HepG2 (cell line): ENCODE data around the gene TEC. TPM values are rescaled to one million over a fixed set of nuclear protein-coding genes. Genes with fewer than 3 reads are reported as not detected.

Experiments used
- ATAC-seq: fragments of 200-7000 bp; cut with Tn5 transposase; 3 replicates; pipeline ENCODE4 v1.9.1; 2020; ENCODE audit warnings: mild to moderate bottlenecking, moderate library complexity
- BruUV-seq: library from RNA; stranded (reverse); fragments of 400-500 nt; replicated peaks from 2 replicates; lab custom pipeline; 2021; lab: Mats Ljungman, UMichigan
- CTCF ChIA-PET: fragments of 300-600 bp; formaldehyde crosslinking; extraction: SDS; loops from one replicate; lab custom pipeline; 2021; ENCODE audit warnings: low total read pairs, inconsistent platforms, low intra/inter-chr PET ratio; lab: Yijun Ruan, JAX
- POLR2A ChIA-PET: fragments of 350-600 bp; sonication (Branson Sonifier 250); formaldehyde crosslinking; loops from one replicate; lab custom pipeline; 2020; ENCODE audit warnings: antibody characterized with exemption, inconsistent platforms; lab: Yijun Ruan, JAX
- DNase-seq: peaks from one replicate; pipeline ENCODE4 v3.0.0-alpha.2; 2015; ENCODE audit warnings: low spot score
- FAIRE-seq: peaks from 3 replicates; lab custom pipeline; 2011; peaks lifted over from hg19 to GRCh38; lab: Jason Lieb, UNC
- H2AFZ ChIP-seq: one replicate; pipeline ENCODE4 v1.6.1; 2011; ENCODE audit warnings: low read length, inconsistent platforms
- H3K27ac ChIP-seq: fragments of 300-600 bp; 3 replicates; pipeline ENCODE4 v1.8.0; 2011; ENCODE audit warnings: mixed run types, mild to moderate bottlenecking, mixed read lengths, low read length, inconsistent platforms; ENCODE audit not compliant: insufficient read depth; ENCODE audit errors: extremely low read length
- H3K27me3 ChIP-seq, 2 experiments: fragments of 200-600 bp in 1 of 2; 2 replicates in 1 of 2; 3 replicates in 1 of 2; pipeline versions ENCODE4 v1.6.0 to v1.8.0; 2011; ENCODE audit warnings: low read length in 2 of 2, mild to moderate bottlenecking in 2 of 2, moderate library complexity in 2 of 2, inconsistent platforms in 1 of 2; ENCODE audit not compliant: insufficient read depth in 2 of 2, control insufficient read depth in 1 of 2
- H3K36me3 ChIP-seq, 2 experiments: fragments of 200-600 bp in 1 of 2; replicated peaks in 1 of 2; 2 replicates in 1 of 2; 3 replicates in 1 of 2; pipeline versions ENCODE4 v1.5.1 to v1.8.0; 2011; ENCODE audit warnings: low read length in 2 of 2, inconsistent platforms in 1 of 2; ENCODE audit not compliant: insufficient read depth in 2 of 2, control insufficient read depth in 1 of 2
- H3K4me1 ChIP-seq: 2 replicates; pipeline ENCODE4 v1.5.1; 2012; ENCODE audit warnings: low read length, inconsistent platforms; ENCODE audit not compliant: insufficient read depth
- H3K4me2 ChIP-seq: 2 replicates; pipeline ENCODE4 v1.6.0; 2011; ENCODE audit warnings: low read depth, low read length, inconsistent platforms
- H3K4me3 ChIP-seq, 3 experiments: fragments of 200-600 bp in 1 of 3; sonication (generic), shearing (Covaris generic) in 1 of 3; replicated peaks in 1 of 3; 2 replicates each; pipeline ENCODE4 v1.5.1; 2011 to 2016; ENCODE audit warnings: low read length in 3 of 3, inconsistent platforms in 2 of 3, low read depth in 2 of 3, mild to moderate bottlenecking in 2 of 3, control low read depth in 1 of 3, mixed read lengths in 1 of 3; ENCODE audit not compliant: insufficient read depth in 1 of 3
- H3K79me2 ChIP-seq: one replicate; pipeline ENCODE4 v1.6.1; 2011; ENCODE audit warnings: low read length, inconsistent platforms; ENCODE audit not compliant: insufficient read depth
- H3K9ac ChIP-seq: 2 replicates; pipeline ENCODE4 v1.6.0; 2011; ENCODE audit warnings: mild to moderate bottlenecking, low read depth, low read length, inconsistent platforms; ENCODE audit not compliant: insufficient read depth
- H3K9me3 ChIP-seq: 2 replicates; pipeline ENCODE4 v1.5.1; 2012; ENCODE audit warnings: mild to moderate bottlenecking, low read length
- H4K20me1 ChIP-seq: 2 replicates; pipeline ENCODE4 v1.6.0; 2011; ENCODE audit warnings: inconsistent platforms, mild to moderate bottlenecking, low read length, moderate library complexity; ENCODE audit not compliant: insufficient read depth
- FOXC1 ChIP-seq: sonication (generic); formaldehyde crosslinking; IDR thresholded peaks from 2 replicates; pipeline ENCODE4 v1.8.0; 2022; ENCODE audit warnings: mild to moderate bottlenecking, missing genetic modification reagents, borderline replicate concordance
- MATR3 ChIP-seq: sonication (generic); formaldehyde crosslinking; IDR thresholded peaks from 2 replicates; pipeline ENCODE4 v1.4.0; 2020; ENCODE audit warnings: missing genetic modification reagents
- MTA1 ChIP-seq: sonication (generic); formaldehyde crosslinking; IDR thresholded peaks from 2 replicates; pipeline ENCODE4 v1.4.0; 2020; ENCODE audit warnings: missing genetic modification reagents, mild to moderate bottlenecking, borderline replicate concordance
- NFE2L1 ChIP-seq: sonication (generic); formaldehyde crosslinking; IDR thresholded peaks from 2 replicates; pipeline ENCODE4 v1.4.0; 2020; ENCODE audit warnings: missing genetic modification reagents, mild to moderate bottlenecking, borderline replicate concordance
- NR3C1 ChIP-seq: sonication (generic); formaldehyde crosslinking; IDR thresholded peaks from 2 replicates; pipeline ENCODE4 v1.4.0; 2020; ENCODE audit warnings: missing genetic modification reagents
- TAF15 ChIP-seq: fragments of 200-400 bp; formaldehyde crosslinking; IDR thresholded peaks from one replicate; pipeline ENCODE4 v1.6.1; 2018; ENCODE audit warnings: mild to moderate bottlenecking, low read depth, low read length; ENCODE audit not compliant: poor library complexity, severe bottlenecking
- TBX2 ChIP-seq: sonication (generic); formaldehyde crosslinking; IDR thresholded peaks from 2 replicates; pipeline ENCODE4 v1.5.0; 2020; ENCODE audit warnings: missing genetic modification reagents, mild to moderate bottlenecking, borderline replicate concordance
- ZFP41 ChIP-seq: sonication (generic); formaldehyde crosslinking; IDR thresholded peaks from 2 replicates; pipeline ENCODE4 v1.4.0; 2020; ENCODE audit warnings: mild to moderate bottlenecking, missing genetic modification reagents, borderline replicate concordance
- ZKSCAN1 ChIP-seq: fragments of 150-350 bp; IDR thresholded peaks from 2 replicates; pipeline ENCODE4 v1.6.1; 2014; ENCODE audit warnings: low read length
- ZNF562 ChIP-seq: sonication (generic); formaldehyde crosslinking; IDR thresholded peaks from 2 replicates; pipeline ENCODE4 v1.8.0; 2022; ENCODE audit warnings: missing genetic modification reagents, borderline replicate concordance
- ZUFSP ChIP-seq: sonication (generic); formaldehyde crosslinking; IDR thresholded peaks from 2 replicates; pipeline ENCODE4 v1.9.0; 2021; ENCODE audit warnings: missing genetic modification reagents, mild to moderate bottlenecking, borderline replicate concordance
- WGBS: methylation state at CpG from one replicate; pipeline ENCODE4 v1.1.6; 2017; ENCODE audit warnings: low lambda C conversion rate; 5-methylcytosine and 5-hydroxymethylcytosine counted together
- in situ Hi-C: cut with HindIII; loops from 2 replicates; pipeline ENCODE4 v1.10.0; 2017; ENCODE audit warnings: low pct_unique_long_range_greater_than_20kb; ENCODE audit not compliant: extremely low pct_ligation_motif_present
- intact Hi-C: fragments of 100-400 bp; cut with micrococcal nuclease; formaldehyde crosslinking; loops from one replicate; pipeline ENCODE4 v1.10.0; 2022; ENCODE audit not compliant: unreplicated experiment
- polyA plus RNA-seq, 8 experiments: library from polyadenylated mRNA; depleted of rRNA in 3 of 8; stranded (reverse) in 7 of 8; unstranded in 1 of 8; fragments of >200 nt; fragmentation: Illumina TruSeq in 4 of 8; extraction: Trizol in 4 of 8; gene quantifications; 2 replicates each; pipeline versions ENCODE4 v1.2.1 to v1.2.3, GENCODE V29; 2011 to 2016; ENCODE audit warnings: low read depth in 4 of 8, missing spikeins in 1 of 8, mixed read lengths in 1 of 8; ENCODE audit not compliant: insufficient read depth in 1 of 8
- total RNA-seq, 5 experiments: library from RNA; depleted of rRNA; stranded (reverse); fragments of >200 nt; fragmentation: Illumina TruSeq; extraction: Trizol; gene quantifications; 2 replicates each; pipeline ENCODE4 v1.2.3, GENCODE V29; 2016; ENCODE audit warnings: low read depth in 1 of 5
- TF ChIP-seq, protein P1 (sequence below): sonication (generic); formaldehyde crosslinking; IDR thresholded peaks from 2 replicates; pipeline ENCODE4 v1.4.0; 2020; ENCODE audit warnings: missing genetic modification reagents, mild to moderate bottlenecking, borderline replicate concordance
- TF ChIP-seq, protein P2 (sequence below): sonication (generic); formaldehyde crosslinking; IDR thresholded peaks from 2 replicates; pipeline ENCODE4 v1.4.0; 2020; ENCODE audit warnings: missing genetic modification reagents
- TF ChIP-seq, protein P3 (sequence below): fragments of 450-650 bp; IDR thresholded peaks from 2 replicates; pipeline ENCODE4 v1.6.1; 2017

TEC gene
- total and polyA plus RNA-seq, 2 of the 13 experiments (the other 11 are each of a cell fraction or from before 2014, with no cell fraction given): 0.05 to 0.20 TPM

- DNase-seq: no peak
- no peak overlapping the region for H3K4me3 ChIP-seq
- H3K9ac ChIP-seq: no peak overlapping the region
- POLR2A ChIA-PET: no interaction called here
- TF ChIP-seq, protein P1, sequence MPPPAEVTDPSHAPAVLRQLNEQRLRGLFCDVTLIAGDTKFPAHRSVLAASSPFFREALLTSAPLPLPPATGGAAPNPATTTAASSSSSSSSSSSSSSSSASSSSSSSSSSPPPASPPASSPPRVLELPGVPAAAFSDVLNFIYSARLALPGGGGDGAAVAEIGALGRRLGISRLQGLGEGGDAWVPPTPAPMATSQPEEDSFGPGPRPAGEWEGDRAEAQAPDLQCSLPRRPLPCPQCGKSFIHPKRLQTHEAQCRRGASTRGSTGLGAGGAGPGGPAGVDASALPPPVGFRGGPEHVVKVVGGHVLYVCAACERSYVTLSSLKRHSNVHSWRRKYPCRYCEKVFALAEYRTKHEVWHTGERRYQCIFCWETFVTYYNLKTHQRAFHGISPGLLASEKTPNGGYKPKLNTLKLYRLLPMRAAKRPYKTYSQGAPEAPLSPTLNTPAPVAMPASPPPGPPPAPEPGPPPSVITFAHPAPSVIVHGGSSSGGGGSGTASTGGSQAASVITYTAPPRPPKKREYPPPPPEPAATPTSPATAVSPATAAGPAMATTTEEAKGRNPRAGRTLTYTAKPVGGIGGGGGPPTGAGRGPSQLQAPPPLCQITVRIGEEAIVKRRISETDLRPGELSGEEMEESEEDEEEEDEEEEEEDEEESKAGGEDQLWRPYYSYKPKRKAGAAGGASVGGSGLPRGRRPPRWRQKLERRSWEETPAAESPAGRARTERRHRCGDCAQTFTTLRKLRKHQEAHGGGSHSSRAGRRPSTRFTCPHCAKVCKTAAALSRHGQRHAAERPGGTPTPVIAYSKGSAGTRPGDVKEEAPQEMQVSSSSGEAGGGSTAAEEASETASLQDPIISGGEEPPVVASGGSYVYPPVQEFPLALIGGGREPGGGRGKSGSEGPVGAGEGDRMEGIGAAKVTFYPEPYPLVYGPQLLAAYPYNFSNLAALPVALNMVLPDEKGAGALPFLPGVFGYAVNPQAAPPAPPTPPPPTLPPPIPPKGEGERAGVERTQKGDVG: no peak
- TF ChIP-seq, protein P2, sequence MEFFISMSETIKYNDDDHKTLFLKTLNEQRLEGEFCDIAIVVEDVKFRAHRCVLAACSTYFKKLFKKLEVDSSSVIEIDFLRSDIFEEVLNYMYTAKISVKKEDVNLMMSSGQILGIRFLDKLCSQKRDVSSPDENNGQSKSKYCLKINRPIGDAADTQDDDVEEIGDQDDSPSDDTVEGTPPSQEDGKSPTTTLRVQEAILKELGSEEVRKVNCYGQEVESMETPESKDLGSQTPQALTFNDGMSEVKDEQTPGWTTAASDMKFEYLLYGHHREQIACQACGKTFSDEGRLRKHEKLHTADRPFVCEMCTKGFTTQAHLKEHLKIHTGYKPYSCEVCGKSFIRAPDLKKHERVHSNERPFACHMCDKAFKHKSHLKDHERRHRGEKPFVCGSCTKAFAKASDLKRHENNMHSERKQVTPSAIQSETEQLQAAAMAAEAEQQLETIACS (CRISPR knock-in tag): no peak
- TF ChIP-seq MTA1 (CRISPR knock-in tag) (no peak), MATR3 (no peak), NR3C1 (CRISPR knock-in tag) (no peak), ZUFSP (no peak), TBX2 (CRISPR knock-in tag) (no peak), ZKSCAN1 (no peak), ZNF562 (CRISPR knock-in tag) (no peak), ZFP41 (CRISPR knock-in tag) (no peak), TAF15 (no peak), NFE2L1 (CRISPR knock-in tag) (no peak), FOXC1 (CRISPR knock-in tag) (no peak)
- TF ChIP-seq, protein P3, sequence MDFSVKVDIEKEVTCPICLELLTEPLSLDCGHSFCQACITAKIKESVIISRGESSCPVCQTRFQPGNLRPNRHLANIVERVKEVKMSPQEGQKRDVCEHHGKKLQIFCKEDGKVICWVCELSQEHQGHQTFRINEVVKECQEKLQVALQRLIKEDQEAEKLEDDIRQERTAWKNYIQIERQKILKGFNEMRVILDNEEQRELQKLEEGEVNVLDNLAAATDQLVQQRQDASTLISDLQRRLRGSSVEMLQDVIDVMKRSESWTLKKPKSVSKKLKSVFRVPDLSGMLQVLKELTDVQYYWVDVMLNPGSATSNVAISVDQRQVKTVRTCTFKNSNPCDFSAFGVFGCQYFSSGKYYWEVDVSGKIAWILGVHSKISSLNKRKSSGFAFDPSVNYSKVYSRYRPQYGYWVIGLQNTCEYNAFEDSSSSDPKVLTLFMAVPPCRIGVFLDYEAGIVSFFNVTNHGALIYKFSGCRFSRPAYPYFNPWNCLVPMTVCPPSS: no peak
- TF ChIP-seq, all 625 proteins: peak for 0
- no peak overlapping the region for H3K27ac ChIP-seq
- intact Hi-C loops: no loop called here
- no peak for FAIRE-seq
- H3K4me2 ChIP-seq: no peak overlapping the region
- CTCF ChIA-PET: no interaction called here
- BruUV-seq: no TSS peak
- H3K9me3 ChIP-seq: no peaks in the 10 kb centered on the region
- WGBS: 19% methylated on average over 5 of the region's 5 CpGs
- H4K20me1 ChIP-seq: no peaks in the 10 kb centered on the region
- no peaks in the 10 kb centered on the region for H3K36me3 ChIP-seq
- ATAC-seq: no peak
- in situ Hi-C loops: no loop called here
- H3K79me2 ChIP-seq: no peaks in the 10 kb centered on the region
- no peaks in the 10 kb centered on the region for H3K4me1 ChIP-seq
- H3K27me3 ChIP-seq: no peaks in the 10 kb centered on the region; a peak in 1 of 5 replicates
- no peak overlapping the region for H2AFZ ChIP-seq
These were observed 21.6 kb downstream of the TEC start for GRCh38 chr4:48247878-48248558.
